Progenitor cell of endocrine pancreas (in vitro differentiated cells): ENCODE results near the gene HPCAL1. TPM values are rescaled to one million over a fixed set of nuclear protein-coding genes. Genes with fewer than 3 reads are reported as not detected.

Experiments
- DNase-seq: peaks from one replicate; pipeline ENCODE4 v3.0.0; 2021; ENCODE audit warnings: low spot score; ENCODE audit not compliant: unreplicated experiment
- H3K27ac Mint-ChIP-seq: 2 replicates; pipeline ENCODE4 v1.8.0; 2021; ENCODE audit warnings: mild to moderate bottlenecking, moderate library complexity, mixed read lengths
- H3K27me3 Mint-ChIP-seq: 2 replicates; pipeline ENCODE4 v1.8.0; 2021; ENCODE audit warnings: mixed read lengths
- H3K36me3 Mint-ChIP-seq: 2 replicates; pipeline ENCODE4 v1.8.0; 2022; ENCODE audit warnings: mixed read lengths; ENCODE audit not compliant: insufficient read depth
- H3K4me1 Mint-ChIP-seq: 2 replicates; pipeline ENCODE4 v1.8.0; 2021; ENCODE audit warnings: low read depth, mixed read lengths
- H3K4me3 Mint-ChIP-seq: 2 replicates; pipeline ENCODE4 v1.8.0; 2021; ENCODE audit warnings: low read depth, mild to moderate bottlenecking, moderate library complexity, mixed read lengths
- H3K9me3 Mint-ChIP-seq: 2 replicates; pipeline ENCODE4 v1.8.0; 2021; ENCODE audit warnings: low read depth, mixed read lengths
- total RNA-seq: library from RNA; stranded (reverse); gene quantifications from 2 replicates; pipeline ENCODE4 v1.2.1, GENCODE V29; 2021
- TF ChIP-seq, protein P1 (sequence below): fragments of 200-600 bp; sonication (generic); IDR thresholded peaks from one replicate; pipeline ENCODE4 v1.5.0; 2021; ENCODE audit warnings: antibody characterized with exemption, mild to moderate bottlenecking; ENCODE audit not compliant: unreplicated experiment

HPCAL1 gene
- total RNA-seq, 1 donor from 2014 or later: 16.5 TPM

DNA sequence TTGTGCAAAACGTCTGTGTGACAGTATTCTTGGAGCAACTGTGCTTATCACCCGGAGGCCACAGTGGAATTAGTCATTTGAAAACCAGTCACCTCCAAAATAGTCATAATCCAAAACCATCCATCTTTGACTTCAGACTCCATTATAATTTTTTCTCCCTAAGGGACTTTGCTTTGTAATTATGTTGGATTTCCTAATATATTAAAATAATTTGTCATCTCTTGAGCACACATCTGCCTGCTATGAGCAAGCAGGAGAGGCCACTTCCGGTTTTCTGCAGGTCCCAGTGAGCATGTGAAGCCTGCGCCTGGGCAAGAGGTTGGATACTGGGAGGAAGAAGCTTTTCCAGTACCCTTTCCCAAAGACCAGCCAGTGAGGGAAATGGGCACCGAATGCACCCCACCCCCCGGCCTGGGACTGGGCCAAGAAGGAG, 87.7 kb downstream of the HPCAL1 start:
- Mint-ChIP-seq H3K27me3 (no peaks in the 10 kb centered on the region), H3K4me1 (peaks cover 5% of the 10 kb centered on the region), H3K4me3 (no peak overlapping the region), H3K9me3 (no peaks in the 10 kb centered on the region), H3K36me3 (no peaks in the 10 kb centered on the region), H3K27ac (no peak overlapping the region)
- TF ChIP-seq, protein P1, sequence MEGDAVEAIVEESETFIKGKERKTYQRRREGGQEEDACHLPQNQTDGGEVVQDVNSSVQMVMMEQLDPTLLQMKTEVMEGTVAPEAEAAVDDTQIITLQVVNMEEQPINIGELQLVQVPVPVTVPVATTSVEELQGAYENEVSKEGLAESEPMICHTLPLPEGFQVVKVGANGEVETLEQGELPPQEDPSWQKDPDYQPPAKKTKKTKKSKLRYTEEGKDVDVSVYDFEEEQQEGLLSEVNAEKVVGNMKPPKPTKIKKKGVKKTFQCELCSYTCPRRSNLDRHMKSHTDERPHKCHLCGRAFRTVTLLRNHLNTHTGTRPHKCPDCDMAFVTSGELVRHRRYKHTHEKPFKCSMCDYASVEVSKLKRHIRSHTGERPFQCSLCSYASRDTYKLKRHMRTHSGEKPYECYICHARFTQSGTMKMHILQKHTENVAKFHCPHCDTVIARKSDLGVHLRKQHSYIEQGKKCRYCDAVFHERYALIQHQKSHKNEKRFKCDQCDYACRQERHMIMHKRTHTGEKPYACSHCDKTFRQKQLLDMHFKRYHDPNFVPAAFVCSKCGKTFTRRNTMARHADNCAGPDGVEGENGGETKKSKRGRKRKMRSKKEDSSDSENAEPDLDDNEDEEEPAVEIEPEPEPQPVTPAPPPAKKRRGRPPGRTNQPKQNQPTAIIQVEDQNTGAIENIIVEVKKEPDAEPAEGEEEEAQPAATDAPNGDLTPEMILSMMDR: no peak
- no peak for DNase-seq

DNA sequence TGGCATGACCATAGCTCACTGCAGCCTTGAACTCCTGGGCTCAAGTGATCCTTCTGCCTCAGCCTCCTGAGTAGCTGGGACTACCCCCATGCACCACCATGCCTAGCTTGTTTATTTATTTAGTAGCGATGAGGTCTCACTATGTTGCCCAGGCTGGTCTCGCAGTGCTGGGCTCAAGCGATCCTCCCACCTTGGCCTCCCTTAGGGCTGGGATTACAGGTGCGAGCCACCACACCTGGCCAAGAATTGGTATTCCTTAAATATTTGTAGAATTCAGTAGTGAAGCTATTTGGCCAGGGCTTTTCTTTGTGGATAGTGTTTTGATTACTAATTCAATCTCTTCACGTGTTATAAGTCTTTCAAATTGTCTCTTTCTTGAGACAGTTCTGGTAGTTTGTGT, 89.4 kb downstream of the HPCAL1 start:
- Mint-ChIP-seq H3K4me1 (peaks cover 4% of the 10 kb centered on the region), H3K27me3 (no peaks in the 10 kb centered on the region), H3K36me3 (no peaks in the 10 kb centered on the region), H3K27ac (no peak overlapping the region), H3K4me3 (no peak overlapping the region), H3K9me3 (no peaks in the 10 kb centered on the region)
- DNase-seq: no peak
- TF ChIP-seq, protein P1: no peak

DNA sequence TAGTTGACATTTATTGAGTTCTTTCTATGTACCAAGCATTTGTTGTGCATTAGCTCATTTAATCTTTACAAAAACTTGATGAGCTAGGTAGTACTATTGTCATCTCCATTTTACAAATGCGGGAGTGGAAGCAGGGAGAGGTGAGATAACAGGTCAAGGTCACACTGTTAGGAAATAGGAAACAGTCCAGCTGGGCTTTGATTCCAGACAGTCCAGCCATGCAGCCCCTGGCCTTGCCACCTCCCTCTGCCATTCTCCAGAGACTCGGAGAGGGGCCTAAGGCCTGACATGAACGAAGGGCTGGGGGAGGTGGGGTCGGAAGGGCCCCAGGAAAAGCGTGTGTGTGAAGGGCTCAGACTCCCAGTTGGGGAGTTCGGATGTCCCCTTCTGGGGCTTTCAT, 89.8 kb downstream of the HPCAL1 start:
- peak overlapping the region; percentile 35 for H3K27ac Mint-ChIP-seq
- DNase-seq: no peak
- no peaks in the 10 kb centered on the region for H3K27me3 Mint-ChIP-seq
- H3K36me3 Mint-ChIP-seq: no peaks in the 10 kb centered on the region
- TF ChIP-seq, protein P1: no peak
- no peaks in the 10 kb centered on the region for H3K9me3 Mint-ChIP-seq
- peaks cover 4% of the 10 kb centered on the region for H3K4me1 Mint-ChIP-seq
- H3K4me3 Mint-ChIP-seq: no peak overlapping the region

DNA sequence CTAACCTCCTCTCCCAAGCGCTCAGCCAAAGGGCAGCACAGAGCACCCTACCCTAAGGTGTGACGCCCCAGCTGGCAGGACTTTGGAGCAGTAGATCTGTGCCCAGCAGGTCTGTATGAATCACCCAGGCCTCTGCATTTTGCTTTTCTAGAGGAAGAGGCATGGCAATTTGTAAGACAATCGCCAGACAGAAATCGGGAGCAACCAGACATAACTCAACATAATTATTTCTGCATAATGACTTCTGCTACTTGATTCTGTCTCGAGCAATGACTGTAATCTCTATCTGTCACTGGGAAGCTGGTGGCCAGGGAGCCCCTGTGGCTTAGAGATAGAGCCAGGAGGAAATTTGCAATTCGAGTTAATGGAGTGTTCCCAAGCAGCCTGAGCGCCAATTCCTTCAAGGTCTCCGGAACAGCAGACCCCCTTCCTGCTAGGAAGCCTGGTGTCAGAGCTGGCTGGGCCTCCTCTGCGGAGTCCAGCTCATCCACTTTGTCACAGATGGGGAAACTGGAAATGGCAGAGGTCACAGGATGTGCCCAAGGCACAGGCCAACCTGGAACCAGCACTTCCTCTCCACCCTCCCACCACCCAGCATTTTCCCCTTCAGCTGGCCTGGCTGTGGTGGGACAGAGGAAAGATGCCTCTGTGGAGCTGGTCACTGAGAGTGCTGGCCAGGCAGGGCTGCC, 90.4 kb downstream of the HPCAL1 start:
- no peaks in the 10 kb centered on the region for H3K36me3 Mint-ChIP-seq
- no peak overlapping the region for H3K4me3 Mint-ChIP-seq
- peaks cover 4% of the 10 kb centered on the region for H3K4me1 Mint-ChIP-seq
- no peaks in the 10 kb centered on the region for H3K27me3 Mint-ChIP-seq
- no peaks in the 10 kb centered on the region for H3K9me3 Mint-ChIP-seq
- H3K27ac Mint-ChIP-seq: no peak overlapping the region
- no peak for DNase-seq
- TF ChIP-seq, protein P1: no peak

DNA sequence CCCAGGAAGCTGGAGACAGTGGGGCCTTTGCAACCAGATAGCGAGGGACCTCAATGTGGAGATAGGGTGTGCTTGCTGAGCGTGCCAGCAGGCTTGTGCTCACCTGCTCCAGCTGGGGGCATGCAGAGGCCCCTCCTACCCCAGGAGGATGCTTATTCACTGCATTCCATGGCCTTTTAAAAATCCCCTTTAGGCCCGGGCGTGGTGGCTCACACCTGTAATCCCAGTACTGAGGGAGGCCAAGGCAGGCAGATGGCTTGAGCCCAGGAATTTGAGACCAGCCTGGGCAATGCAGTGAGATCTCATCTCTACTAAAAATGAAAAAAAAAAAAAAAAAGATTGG, 90.9 kb downstream of the HPCAL1 start:
- H3K4me1 Mint-ChIP-seq: peaks cover 4% of the 10 kb centered on the region
- H3K9me3 Mint-ChIP-seq: no peaks in the 10 kb centered on the region
- H3K4me3 Mint-ChIP-seq: no peak overlapping the region
- TF ChIP-seq, protein P1: no peak
- no peak for DNase-seq
- no peaks in the 10 kb centered on the region for H3K27me3 Mint-ChIP-seq
- no peak overlapping the region for H3K27ac Mint-ChIP-seq
- no peaks in the 10 kb centered on the region for H3K36me3 Mint-ChIP-seq
